ENCODE data around the gene ARHGAP33.

DNA sequence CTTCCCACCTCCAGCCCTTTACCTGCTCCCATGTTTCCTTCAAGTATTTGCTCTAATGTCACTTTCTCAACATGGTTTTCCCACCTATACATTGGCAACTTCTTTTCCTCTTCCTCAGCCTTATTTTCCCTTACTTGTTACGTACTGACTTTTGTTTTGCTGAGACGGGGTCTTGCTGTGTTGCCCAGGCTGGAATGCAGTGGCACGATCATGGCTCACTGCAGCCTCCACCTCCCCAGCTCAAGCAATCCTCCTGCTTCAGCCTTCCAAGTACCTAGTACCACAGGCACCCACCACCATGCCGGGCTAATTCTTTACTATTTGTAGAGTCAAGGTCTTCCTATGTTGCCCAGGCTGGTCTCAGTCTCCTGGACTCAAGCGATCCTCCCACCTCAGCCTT lies 32.3 kb downstream of the ARHGAP33 start:
- no peak for TF ChIP-seq POLR2AphosphoS5 (IDR thresholded peaks at IDR 0.05)
- TF ChIP-seq POLR2A (IDR thresholded peaks at IDR 0.05): no peak
- TF ChIP-seq, protein P1, sequence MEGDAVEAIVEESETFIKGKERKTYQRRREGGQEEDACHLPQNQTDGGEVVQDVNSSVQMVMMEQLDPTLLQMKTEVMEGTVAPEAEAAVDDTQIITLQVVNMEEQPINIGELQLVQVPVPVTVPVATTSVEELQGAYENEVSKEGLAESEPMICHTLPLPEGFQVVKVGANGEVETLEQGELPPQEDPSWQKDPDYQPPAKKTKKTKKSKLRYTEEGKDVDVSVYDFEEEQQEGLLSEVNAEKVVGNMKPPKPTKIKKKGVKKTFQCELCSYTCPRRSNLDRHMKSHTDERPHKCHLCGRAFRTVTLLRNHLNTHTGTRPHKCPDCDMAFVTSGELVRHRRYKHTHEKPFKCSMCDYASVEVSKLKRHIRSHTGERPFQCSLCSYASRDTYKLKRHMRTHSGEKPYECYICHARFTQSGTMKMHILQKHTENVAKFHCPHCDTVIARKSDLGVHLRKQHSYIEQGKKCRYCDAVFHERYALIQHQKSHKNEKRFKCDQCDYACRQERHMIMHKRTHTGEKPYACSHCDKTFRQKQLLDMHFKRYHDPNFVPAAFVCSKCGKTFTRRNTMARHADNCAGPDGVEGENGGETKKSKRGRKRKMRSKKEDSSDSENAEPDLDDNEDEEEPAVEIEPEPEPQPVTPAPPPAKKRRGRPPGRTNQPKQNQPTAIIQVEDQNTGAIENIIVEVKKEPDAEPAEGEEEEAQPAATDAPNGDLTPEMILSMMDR (IDR thresholded peaks at IDR 0.05): no peak

Data from suprapubic skin (tissue), 4 donors.